GM18502 (cell line): Measurements from ENCODE around the gene NINL.
"Not testable (repeated sequence)": the region's sequence is repeated elsewhere in the genome, so short reads cannot be mapped to it uniquely, and the experiment has no call there.

ENCODE experiments used
- ATAC-seq: cut with Tn5 transposase; IDR thresholded peaks from one replicate; pipeline ENCODE4 v1.9.1; 2021; ENCODE audit warnings: mild to moderate bottlenecking; ENCODE audit not compliant: unreplicated experiment, poor library complexity

NINL gene

GRCh38 chr20:25489221-25489871, 96.0 kb downstream of the NINL start:
- no peak for ATAC-seq

GRCh38 chr20:25487975-25488374, 97.4 kb downstream of the NINL start:
- no peak for ATAC-seq

- ATAC-seq: no peak
These were observed 98.0 kb downstream of the NINL start for GRCh38 chr20:25487306-25487705.

- ATAC-seq: no peak
These were observed 99.0 kb downstream of the NINL start for GRCh38 chr20:25486377-25486776.

GRCh38 chr20:25485872-25486271, 99.5 kb downstream of the NINL start:
- ATAC-seq: no peak

- no peak for ATAC-seq
These were observed 100.3 kb downstream of the NINL start for GRCh38 chr20:25484911-25485511.

GRCh38 chr20:25484224-25484846, 101.0 kb downstream of the NINL start:
- ATAC-seq: no peak

- ATAC-seq: no peak
These were observed 101.7 kb downstream of the NINL start for GRCh38 chr20:25483431-25484132.

- ATAC-seq: no peak
These were observed 103.4 kb downstream of the NINL start for GRCh38 chr20:25481918-25482253.

GRCh38 chr20:25481235-25481917, 104.0 kb downstream of the NINL start:
- ATAC-seq: no peak

GRCh38 chr20:25480797-25481196, 104.5 kb downstream of the NINL start:
- no peak for ATAC-seq

- no peak for ATAC-seq
These were observed 105.2 kb downstream of the NINL start for GRCh38 chr20:25480156-25480555.

GRCh38 chr20:25479638-25480037, 105.7 kb downstream of the NINL start:
- ATAC-seq: no peak

- no peak for ATAC-seq
These were observed 106.3 kb downstream of the NINL start for GRCh38 chr20:25478889-25479568.

GRCh38 chr20:25477014-25477882, 108.1 kb downstream of the NINL start:
- ATAC-seq: no peak

GRCh38 chr20:25476106-25477013, 109.0 kb downstream of the NINL start:
- ATAC-seq: no peak

GRCh38 chr20:25473297-25473696, 112.0 kb downstream of the NINL start:
- not testable (repeated sequence) for ATAC-seq

- ATAC-seq: no peak
These were observed 114.3 kb downstream of the NINL start for GRCh38 chr20:25471020-25471419.
